Measurements from ENCODE around the gene GAGE10. TPM values are rescaled to one million over a fixed set of nuclear protein-coding genes. Genes with fewer than 3 reads are reported as not detected.

GAGE10 gene
- total RNA-seq, 2 donors from 2014 or later = not detected

- H3K36me3 ChIP-seq = no peaks in the 10 kb centered on the region
- 72% methylated on average over 2 of the region's 5 CpGs for WGBS
- H3K27me3 ChIP-seq (replicated peaks; ENCODE audit: insufficient read depth) = no peaks in the 10 kb centered on the region
- no peak overlapping the region for H3K4me3 ChIP-seq
- no peak overlapping the region for H3K27ac ChIP-seq
- TF ChIP-seq POLR2AphosphoS5 (IDR thresholded peaks at IDR 0.05) = no peak
- TF ChIP-seq CTCF (IDR thresholded peaks at IDR 0.05) = no peak
- TF ChIP-seq POLR2A (IDR thresholded peaks at IDR 0.05) = no peak
- H3K9me3 ChIP-seq = no peaks in the 10 kb centered on the region
- no peak for DNase-seq (ENCODE audit: low spot score)
- H3K4me1 ChIP-seq (replicated peaks) = no peaks in the 10 kb centered on the region
- intact Hi-C loops (cut with DNase I) = no loop called here
Observed at GRCh38 chrX:49258749-49259124, 44.7 kb upstream of the GAGE10 start.

- H3K27ac ChIP-seq = no peak overlapping the region
- no peaks in the 10 kb centered on the region for H3K9me3 ChIP-seq
- no peak overlapping the region for H3K4me3 ChIP-seq
- no peak for TF ChIP-seq POLR2AphosphoS5 (IDR thresholded peaks at IDR 0.05)
- TF ChIP-seq POLR2A (IDR thresholded peaks at IDR 0.05) = no peak
- no peak for TF ChIP-seq CTCF (IDR thresholded peaks at IDR 0.05)
- intact Hi-C loops (cut with DNase I) = loop anchor here (10.0 kb wide), 1 partner anchor 66 kb away; no protein-coding TSS in a partner anchor
- no peaks in the 10 kb centered on the region for H3K4me1 ChIP-seq (replicated peaks)
- H3K27me3 ChIP-seq (replicated peaks; ENCODE audit: insufficient read depth) = no peaks in the 10 kb centered on the region
- no peaks in the 10 kb centered on the region for H3K36me3 ChIP-seq
- WGBS = 96% methylated on average over 11 of the region's 17 CpGs
- DNase-seq (ENCODE audit: low spot score) = no peak
Observed at GRCh38 chrX:49260221-49260985, 43.0 kb upstream of the GAGE10 start.

- no peak for TF ChIP-seq CTCF (IDR thresholded peaks at IDR 0.05)
- TF ChIP-seq POLR2AphosphoS5 (IDR thresholded peaks at IDR 0.05) = no peak
- TF ChIP-seq POLR2A (IDR thresholded peaks at IDR 0.05) = no peak
- WGBS = 63% methylated on average over 1 of the region's 1 CpG
- Histone ChIP-seq H3K9me3 (no peaks in the 10 kb centered on the region), H3K36me3 (no peaks in the 10 kb centered on the region), H3K27me3 (replicated peaks; ENCODE audit: insufficient read depth) (no peaks in the 10 kb centered on the region), H3K4me1 (replicated peaks) (no peaks in the 10 kb centered on the region), H3K27ac (no peak overlapping the region), H3K4me3 (no peak overlapping the region)
- DNase-seq (ENCODE audit: low spot score) = no peak
- intact Hi-C loops (cut with DNase I) = loop anchor here (10.0 kb wide), 1 partner anchor 68 kb away; no protein-coding TSS in a partner anchor
Observed at GRCh38 chrX:49262603-49263002, 40.8 kb upstream of the GAGE10 start.

GRCh38 chrX:49263631-49264030 lies 39.8 kb upstream of the GAGE10 start:
- DNase-seq (ENCODE audit: low spot score) = no peak
- no peaks in the 10 kb centered on the region for H3K4me1 ChIP-seq (replicated peaks)
- H3K4me3 ChIP-seq = no peak overlapping the region
- TF ChIP-seq POLR2AphosphoS5 (IDR thresholded peaks at IDR 0.05) (no peak), POLR2A (IDR thresholded peaks at IDR 0.05) (no peak), CTCF (IDR thresholded peaks at IDR 0.05) (no peak)
- WGBS = 74% methylated on average over 10 of the region's 10 CpGs
- H3K36me3 ChIP-seq = no peaks in the 10 kb centered on the region
- no peaks in the 10 kb centered on the region for H3K9me3 ChIP-seq
- intact Hi-C loops (cut with DNase I) = loop anchor here (10.0 kb wide), 1 partner anchor 69 kb away; no protein-coding TSS in a partner anchor
- H3K27me3 ChIP-seq (replicated peaks; ENCODE audit: insufficient read depth) = no peaks in the 10 kb centered on the region
- no peak overlapping the region for H3K27ac ChIP-seq

GRCh38 chrX:49264460-49264859 lies 39.0 kb upstream of the GAGE10 start, which contains the start of gene FOXP3:
Gene FOXP3 (minus strand): TSS chrX:49264710. CDS start chrX:49258505, 6,205 bp downstream.
- no peaks in the 10 kb centered on the region for H3K9me3 ChIP-seq
- no peaks in the 10 kb centered on the region for H3K4me1 ChIP-seq (replicated peaks)
- H3K27ac ChIP-seq = no peak within 1 kb of the TSS
- DNase-seq (ENCODE audit: low spot score) = no peak
- H3K36me3 ChIP-seq = no peaks in the 10 kb centered on the region
- intact Hi-C loops (cut with DNase I) = loop anchor here (10.0 kb wide), 1 partner anchor 70 kb away; no protein-coding TSS in a partner anchor
- WGBS = 91% methylated on average over 11 of the region's 11 CpGs
- no peaks in the 10 kb centered on the region for H3K27me3 ChIP-seq (replicated peaks; ENCODE audit: insufficient read depth)
- TF ChIP-seq CTCF (IDR thresholded peaks at IDR 0.05) (no peak), POLR2AphosphoS5 (IDR thresholded peaks at IDR 0.05) (no peak), POLR2A (IDR thresholded peaks at IDR 0.05) (no peak)
- no peak within 1 kb of the TSS for H3K4me3 ChIP-seq

Data from prostate gland (tissue), 2 donors.